Kidney (tissue), 14 donors: ENCODE measurements around the gene CPED1. TPM values are rescaled to one million over a fixed set of nuclear protein-coding genes. Genes with fewer than 3 reads are reported as not detected.

ENCODE experiments used
- DNase-seq, 5 donors: peaks; one replicate each; pipeline ENCODE4 v3.0.0-alpha.2; 2013 to 2020
- FAIRE-seq: peaks from 2 replicates; lab custom pipeline; 2012; peaks lifted over from hg19 to GRCh38; lab: Jason Lieb, UNC
- H3K27ac ChIP-seq, 2 donors: one replicate each; pipeline ENCODE4 v1.7.0; 2013; ENCODE audit warnings: low read depth in 2 of 2, low read length in 2 of 2, inconsistent platforms in 1 of 2
- H3K27me3 ChIP-seq: one replicate; pipeline ENCODE4 v1.7.1; 2013; ENCODE audit warnings: low read length, inconsistent platforms; ENCODE audit not compliant: control insufficient read depth, insufficient read depth
- H3K36me3 ChIP-seq, 3 donors: one replicate each; pipeline versions ENCODE4 v1.7.0 to v1.7.1; 2013; ENCODE audit warnings: low read length in 3 of 3, control low read depth in 1 of 3, inconsistent platforms in 1 of 3; ENCODE audit not compliant: insufficient read depth in 3 of 3, control insufficient read depth in 2 of 3
- H3K4me1 ChIP-seq, 3 donors: one replicate each; pipeline versions ENCODE4 v1.7.0 to v1.7.1; 2013; ENCODE audit warnings: low read length in 3 of 3, inconsistent platforms in 1 of 3, low read depth in 1 of 3; ENCODE audit not compliant: control insufficient read depth in 2 of 3, insufficient read depth in 2 of 3
- H3K4me3 ChIP-seq, 3 donors: one replicate each; pipeline versions ENCODE4 v1.7.0 to v1.8.1; 2013; ENCODE audit warnings: low read length in 3 of 3, control low read depth in 1 of 3, inconsistent platforms in 1 of 3
- H3K9ac ChIP-seq, 3 donors: one replicate each; pipeline versions ENCODE4 v1.7.0 to v1.7.1; 2013; ENCODE audit warnings: low read length in 3 of 3, control low read depth in 1 of 3, inconsistent platforms in 1 of 3
- H3K9me3 ChIP-seq, 3 donors: one replicate each; pipeline versions ENCODE4 v1.7.0 to v1.7.1; 2013; ENCODE audit warnings: low read length in 3 of 3, control low read depth in 1 of 3, inconsistent platforms in 1 of 3; ENCODE audit not compliant: control insufficient read depth in 2 of 3, insufficient read depth in 1 of 3
- CTCF ChIP-seq: IDR thresholded peaks from 3 replicates; pipeline ENCODE4 v1.5.1; 2012; ENCODE audit warnings: mild to moderate bottlenecking, moderate library complexity, borderline replicate concordance; ENCODE audit not compliant: insufficient read depth; ENCODE audit errors: extremely low read depth
- intact Hi-C: fragments of 100-400 bp; cut with DNase I; formaldehyde crosslinking; loops from one replicate; pipeline ENCODE4 v1.11.1; 2022
- polyA plus RNA-seq: library from polyadenylated mRNA; stranded (reverse); fragments of 350-450 nt; fragmentation: Illumina TruSeq; extraction: RNeasy Lipid Tissue Mini Kit (QIAGEN cat#74804); gene quantifications from one replicate; pipeline ENCODE4 v1.2.3, GENCODE V29; 2014; ENCODE audit warnings: low read depth, low replicate concordance; ENCODE audit not compliant: insufficient read depth
- total RNA-seq: library from RNA; stranded (reverse); fragmentation: NEBNext Ultra II Directional; extraction: Animal tissue kit (Norgen Biotek cat#: 25700); gene quantifications from one replicate; pipeline ENCODE4 v1.2.1, GENCODE V29; 2021
- donor health status: control.
- donor health status: control.
- donor health status: control.
- donor health status: control.
- donor health status: control.
- donor health status: DM: yes; HTN: yes; CAD: no.
- donor health status: Normal renal cell carcinoma (clear cell type).

The CPED1 gene
- total and polyA plus RNA-seq, 2 donors from 2014 or later = 2.9 to 16.9 TPM

DNA sequence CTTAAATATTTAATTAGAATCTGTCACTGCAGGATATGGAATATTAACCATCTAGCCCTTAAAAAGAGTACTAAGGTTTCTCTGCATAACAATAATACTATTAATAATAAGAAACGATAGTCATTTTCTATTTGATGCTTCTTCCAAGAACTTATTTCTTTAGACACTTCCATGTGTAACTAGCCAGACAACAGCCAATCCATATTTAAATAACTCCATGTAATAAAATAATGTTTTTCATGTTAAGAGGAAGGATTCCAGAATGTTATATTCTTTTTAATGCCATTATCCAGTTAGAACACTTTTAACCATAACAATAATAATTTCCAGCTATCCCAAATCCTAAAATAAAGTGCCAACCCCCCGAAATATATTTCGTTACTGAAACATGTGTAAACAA lies 170.2 kb downstream of the CPED1 start:
- no peak overlapping the region for H3K4me3 ChIP-seq
- no peak for FAIRE-seq
- intact Hi-C loops = no loop called here

DNA sequence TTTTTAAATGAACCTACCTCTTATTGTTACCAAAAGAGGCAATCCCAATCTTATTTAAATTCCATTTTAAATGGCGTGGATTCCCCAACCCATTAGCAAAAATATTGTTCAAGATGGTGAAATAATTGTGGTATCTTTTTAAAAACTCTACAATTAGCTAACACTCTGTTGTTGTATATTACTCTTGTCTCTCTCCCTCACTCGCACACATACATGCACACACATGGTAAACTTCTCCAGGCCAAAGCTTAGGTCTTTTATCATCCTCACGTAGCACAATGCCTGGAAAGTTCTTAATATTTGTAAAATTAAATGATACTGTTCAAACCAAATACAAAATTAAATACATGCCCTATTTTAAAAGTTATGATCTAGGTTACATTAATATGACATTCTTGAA lies 171.0 kb downstream of the CPED1 start:
- no peak for TF ChIP-seq CTCF
- no peak for DNase-seq
- Histone ChIP-seq H3K4me3 (no peak overlapping the region), H3K9me3 (no peaks in the 10 kb centered on the region), H3K4me1 (no peaks in the 10 kb centered on the region), H3K27me3 (no peaks in the 10 kb centered on the region), H3K27ac (no peak overlapping the region), H3K36me3 (no peaks in the 10 kb centered on the region), H3K9ac (no peak overlapping the region)
- intact Hi-C loops = no loop called here
- no peak for FAIRE-seq

More for the DNA sequence above, 170.2 kb downstream of the CPED1 start:
- no peaks in the 10 kb centered on the region for H3K4me1 ChIP-seq
- DNase-seq = no peak
- H3K27ac ChIP-seq = no peak overlapping the region
- no peaks in the 10 kb centered on the region for H3K27me3 ChIP-seq
- no peaks in the 10 kb centered on the region for H3K9me3 ChIP-seq
- H3K36me3 ChIP-seq = no peaks in the 10 kb centered on the region
- no peak overlapping the region for H3K9ac ChIP-seq
- TF ChIP-seq CTCF = no peak

DNA sequence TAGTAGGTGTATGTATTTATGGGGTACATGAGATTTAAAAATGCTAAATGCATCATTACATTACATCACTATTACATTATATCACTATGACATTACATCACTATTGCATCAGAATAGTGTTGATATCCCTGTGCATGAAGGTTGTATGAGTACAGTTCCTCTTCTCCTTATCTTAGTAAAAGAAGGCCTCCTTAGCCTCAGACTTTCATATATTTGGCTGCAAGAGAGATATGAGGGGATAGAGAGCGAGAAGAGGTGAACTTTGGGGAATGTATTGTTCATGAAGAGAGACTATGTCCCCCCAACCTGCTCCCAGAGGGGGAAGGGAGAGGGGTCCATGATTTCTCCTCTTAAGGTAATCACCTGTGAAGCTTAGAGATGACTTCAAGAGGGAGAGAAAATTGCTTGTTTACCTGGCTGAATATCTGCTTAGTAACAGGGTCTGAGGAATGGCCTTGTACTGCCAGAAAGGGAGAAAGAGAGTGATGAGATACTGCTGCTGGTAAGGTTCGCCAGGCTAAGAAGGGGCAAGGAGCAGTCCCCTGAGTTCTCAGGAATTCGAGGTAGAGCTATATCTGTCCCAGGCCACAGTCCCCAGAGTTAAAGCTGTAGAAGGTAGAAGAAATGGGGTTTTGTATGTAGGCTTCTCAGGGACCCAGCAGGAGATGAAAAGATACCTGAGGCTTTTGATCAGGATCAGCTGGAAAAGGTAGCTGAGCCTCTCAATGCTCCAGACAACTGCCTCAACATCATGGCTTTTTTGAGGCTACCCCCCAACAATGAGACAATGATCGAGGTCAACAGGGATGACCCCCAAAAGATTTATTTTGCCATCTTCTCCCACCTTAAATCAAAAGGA lies 171.9 kb downstream of the CPED1 start:
- Histone ChIP-seq H3K27ac (no peak overlapping the region), H3K9me3 (no peaks in the 10 kb centered on the region), H3K9ac (no peak overlapping the region), H3K27me3 (no peaks in the 10 kb centered on the region), H3K4me1 (no peaks in the 10 kb centered on the region), H3K4me3 (no peak overlapping the region), H3K36me3 (no peaks in the 10 kb centered on the region)
- no peak for TF ChIP-seq CTCF
- DNase-seq = no peak
- intact Hi-C loops = no loop called here
- FAIRE-seq = no peak

GRCh38 chr7:121163699-121164098 lies 175.2 kb downstream of the CPED1 start:
- intact Hi-C loops = no loop called here
- no peak for FAIRE-seq
- Histone ChIP-seq H3K9me3 (no peaks in the 10 kb centered on the region), H3K36me3 (no peaks in the 10 kb centered on the region), H3K27me3 (no peaks in the 10 kb centered on the region), H3K9ac (no peak overlapping the region), H3K4me3 (no peak overlapping the region), H3K4me1 (no peaks in the 10 kb centered on the region), H3K27ac (no peak overlapping the region)
- DNase-seq = no peak
- TF ChIP-seq CTCF = no peak
